HepG2 (cell line): ENCODE measurements around the gene ACAP3.

Source experiments
- AFF4 ChIP-seq: sonication (generic); formaldehyde crosslinking; IDR thresholded peaks from 2 replicates; pipeline ENCODE4 v1.4.0; 2020; ENCODE audit warnings: missing genetic modification reagents
- HIC2 ChIP-seq: sonication (generic); formaldehyde crosslinking; IDR thresholded peaks from 2 replicates; pipeline ENCODE4 v1.9.0; 2022; ENCODE audit warnings: low read depth, missing genetic modification reagents
- MYNN ChIP-seq: sonication (generic); formaldehyde crosslinking; IDR thresholded peaks from 2 replicates; pipeline ENCODE4 v1.4.0; 2020; ENCODE audit warnings: mild to moderate bottlenecking, low read depth, missing genetic modification reagents
- NCOA5 ChIP-seq: sonication (generic); formaldehyde crosslinking; IDR thresholded peaks from 2 replicates; pipeline ENCODE4 v1.4.0; 2020; ENCODE audit warnings: missing genetic modification reagents
- SMAD1 ChIP-seq: sonication (generic); formaldehyde crosslinking; IDR thresholded peaks from 2 replicates; pipeline ENCODE4 v1.4.0; 2020; ENCODE audit warnings: missing genetic modification reagents, low read depth, mild to moderate bottlenecking, borderline replicate concordance
- SRF ChIP-seq: IDR thresholded peaks from 2 replicates; pipeline ENCODE4 v1.6.1; 2011; ENCODE audit warnings: mild to moderate bottlenecking, low read depth, low read length, moderate library complexity
- ZEB1 ChIP-seq: IDR thresholded peaks from 2 replicates; pipeline ENCODE4 v1.6.1; 2012; ENCODE audit warnings: mild to moderate bottlenecking, low read depth, inconsistent platforms; ENCODE audit not compliant: insufficient replicate concordance

DNA sequence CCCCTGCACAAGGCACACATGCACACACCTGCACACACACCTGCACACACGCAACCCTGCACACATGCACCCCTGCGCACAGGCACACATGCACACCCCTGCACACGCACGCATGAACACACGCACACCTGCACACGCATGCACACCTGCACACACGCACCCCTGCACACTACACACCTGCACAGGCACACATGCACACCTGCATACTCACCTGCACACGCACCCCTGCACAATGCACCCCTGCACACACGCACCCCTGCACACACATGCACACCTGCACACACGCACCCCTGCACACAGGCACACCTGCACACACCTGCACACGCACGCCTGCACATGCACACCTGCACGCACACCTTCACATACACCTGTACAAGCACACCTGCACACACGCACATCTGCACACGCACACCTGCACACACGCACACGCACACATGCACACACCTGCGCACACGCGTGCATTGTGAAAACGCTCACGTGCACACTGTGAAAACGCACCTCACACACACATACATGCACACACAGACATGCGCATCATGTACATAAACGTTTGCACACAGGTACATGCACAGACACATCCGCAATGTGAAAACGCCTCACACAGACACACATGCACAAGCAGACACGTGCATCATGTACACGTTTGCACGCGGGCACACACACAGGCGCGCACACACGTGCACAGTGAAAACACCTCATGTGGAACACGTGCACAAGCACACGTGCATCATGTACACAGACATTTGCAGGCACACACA lies 33.2 kb upstream of the ACAP3 start:
- TF ChIP-seq AFF4 (CRISPR knock-in tag) = no peak
- no peak for TF ChIP-seq NCOA5 (CRISPR knock-in tag)
- TF ChIP-seq MYNN = no peak
- TF ChIP-seq SRF = no peak
- no peak for TF ChIP-seq ZEB1
- TF ChIP-seq HIC2 (CRISPR knock-in tag) = no peak
- no peak for TF ChIP-seq SMAD1 (CRISPR knock-in tag)
